DLD1 (cell line): ENCODE measurements around the gene HPGD.
"Not testable (repeated sequence)": the region's sequence is repeated elsewhere in the genome, so short reads cannot be mapped to it uniquely, and the experiment has no call there.

Experiments used
- in situ Hi-C: cut with HindIII; loops from 2 replicates; pipeline ENCODE4 v1.10.0; 2017; ENCODE audit warnings: low sequenced_read_pairs

HPGD gene

GRCh38 chr4:174528226-174528625 is 5.9 kb upstream of the HPGD start:
- in situ Hi-C loops, result no loop called here

DNA sequence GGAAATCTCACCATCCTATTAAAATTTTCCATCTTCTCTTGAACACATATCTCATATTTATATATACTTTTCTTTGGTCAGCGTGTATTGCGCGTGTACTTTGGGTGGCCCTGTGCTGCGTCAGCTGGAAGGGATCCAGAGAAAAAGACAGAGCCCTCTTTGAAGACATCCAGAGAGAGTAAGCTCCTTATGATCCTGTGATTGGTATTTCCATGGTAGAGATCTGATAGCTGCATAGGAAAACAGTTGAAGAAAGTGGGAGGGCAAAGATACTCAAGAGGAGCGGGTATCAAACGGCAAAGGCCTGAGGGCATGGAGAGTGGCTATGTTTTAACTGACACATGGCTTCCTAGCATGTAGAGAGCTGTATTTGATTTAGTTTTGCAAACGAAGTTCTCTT is 4.4 kb upstream of the HPGD start:
- in situ Hi-C loops, result no loop called here

GRCh38 chr4:174524242-174524641 is 2.0 kb upstream of the HPGD start:
- in situ Hi-C loops, result no loop called here

- in situ Hi-C loops, result no loop called here
Measured at GRCh38 chr4:174523025-174523693, 871 bp upstream of the HPGD start.

GRCh38 chr4:174521800-174522182 is 497 bp downstream of the HPGD start:
- in situ Hi-C loops, result no loop called here

GRCh38 chr4:174520660-174521059 is 1.6 kb downstream of the HPGD start:
- in situ Hi-C loops, result no loop called here

- in situ Hi-C loops, result no loop called here
Measured at GRCh38 chr4:174517502-174518445, 4.5 kb downstream of the HPGD start.

GRCh38 chr4:174516794-174517193 is 5.5 kb downstream of the HPGD start:
- in situ Hi-C loops, result no loop called here

DNA sequence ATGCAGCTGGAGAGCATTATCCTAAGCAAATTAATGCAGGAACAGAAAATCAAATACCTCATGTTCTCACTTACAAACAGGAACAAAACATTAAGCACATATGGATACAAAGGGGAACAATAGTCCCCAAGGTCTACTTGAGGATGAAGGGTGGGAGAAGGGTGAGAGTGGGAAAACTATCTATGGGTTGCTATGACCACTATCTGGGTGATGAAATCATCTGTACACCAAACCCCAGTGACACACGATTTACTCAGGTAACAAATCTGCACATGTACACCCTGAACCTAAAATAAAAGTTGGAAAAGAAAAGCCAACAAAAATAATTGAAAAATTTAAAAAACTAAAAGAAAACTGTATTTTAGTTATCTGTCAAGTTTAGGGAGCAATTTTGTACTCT is 5.9 kb downstream of the HPGD start:
- in situ Hi-C loops, result no loop called here

- in situ Hi-C loops, result no loop called here
Measured at GRCh38 chr4:174512745-174513144, 9.5 kb downstream of the HPGD start.

DNA sequence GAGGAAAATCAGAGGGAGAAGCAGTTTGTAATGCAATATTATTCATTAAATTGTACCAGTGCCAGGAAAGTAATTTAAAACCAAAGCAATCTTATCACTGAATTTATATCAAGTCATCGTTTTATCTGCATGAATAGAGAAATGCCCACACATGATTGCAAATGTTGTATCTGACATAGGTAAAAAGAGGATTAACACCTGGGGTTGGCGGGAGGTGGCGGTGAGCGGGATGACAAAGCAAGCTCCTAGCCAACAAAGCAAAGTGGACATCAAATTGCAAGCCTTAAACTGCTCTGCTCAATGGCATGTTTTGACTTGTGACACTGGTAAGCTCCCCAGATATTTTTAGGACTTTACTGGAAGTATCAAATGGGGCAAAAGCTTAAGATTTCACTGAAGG is 16.4 kb downstream of the HPGD start:
- in situ Hi-C loops, result no loop called here

DNA sequence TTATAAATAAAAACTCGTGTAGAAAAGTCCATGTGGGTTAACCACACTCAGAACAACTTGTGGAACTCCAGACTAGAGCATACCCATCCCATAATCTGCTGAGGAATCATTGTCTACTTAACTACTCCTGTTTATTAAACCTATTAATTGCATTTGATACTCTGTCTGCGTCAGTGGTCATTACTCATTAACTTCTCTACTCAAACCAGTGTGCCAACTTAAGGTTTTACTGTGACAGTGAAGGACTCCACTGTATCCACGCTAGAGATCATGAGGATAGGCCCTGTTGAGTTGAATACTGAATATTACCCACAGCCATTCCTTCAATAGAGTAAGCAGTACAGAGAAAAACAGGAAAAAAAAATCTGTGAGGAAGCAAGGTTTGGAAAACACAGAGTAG is 17.3 kb downstream of the HPGD start:
- in situ Hi-C loops, result no loop called here

- in situ Hi-C loops, result no loop called here
Measured at GRCh38 chr4:174503079-174503715, 19.1 kb downstream of the HPGD start.

DNA sequence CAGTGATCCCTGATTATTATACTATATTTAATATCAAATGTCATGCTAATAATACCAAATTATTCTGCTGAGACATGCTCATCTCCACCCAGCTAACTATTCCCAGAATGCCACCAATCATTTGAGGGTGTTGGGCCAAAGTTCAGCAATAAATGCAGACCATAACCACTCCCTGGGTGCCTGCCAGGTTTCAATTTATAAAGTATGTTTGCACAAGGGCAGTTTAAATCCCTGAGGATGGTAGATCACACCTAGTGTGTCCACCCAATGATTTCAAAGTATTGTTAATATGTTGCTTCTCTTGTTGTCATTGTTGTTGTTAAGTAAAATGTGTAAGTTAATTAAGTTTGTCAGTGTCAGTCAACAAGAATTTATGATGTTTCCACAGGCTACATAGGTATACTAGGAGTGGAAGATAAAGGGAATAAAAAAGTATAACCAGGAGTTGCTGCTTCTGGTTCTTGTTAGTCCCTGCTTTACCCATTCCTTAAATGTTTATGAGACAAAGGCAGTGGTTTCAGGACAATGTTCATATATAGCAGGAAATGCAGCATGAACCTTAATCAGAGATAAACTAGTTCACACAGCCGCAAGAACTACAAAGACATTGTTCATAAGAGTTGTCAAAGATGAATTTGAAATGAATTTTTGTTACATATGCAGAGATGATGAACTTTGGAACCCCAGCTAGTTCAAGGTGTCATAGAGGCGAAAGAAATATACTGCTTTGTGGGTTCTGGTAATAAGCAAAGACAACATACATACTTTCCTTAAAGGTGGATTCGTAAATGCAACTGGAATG is 25.5 kb downstream of the HPGD start:
- in situ Hi-C loops, result no loop called here

DNA sequence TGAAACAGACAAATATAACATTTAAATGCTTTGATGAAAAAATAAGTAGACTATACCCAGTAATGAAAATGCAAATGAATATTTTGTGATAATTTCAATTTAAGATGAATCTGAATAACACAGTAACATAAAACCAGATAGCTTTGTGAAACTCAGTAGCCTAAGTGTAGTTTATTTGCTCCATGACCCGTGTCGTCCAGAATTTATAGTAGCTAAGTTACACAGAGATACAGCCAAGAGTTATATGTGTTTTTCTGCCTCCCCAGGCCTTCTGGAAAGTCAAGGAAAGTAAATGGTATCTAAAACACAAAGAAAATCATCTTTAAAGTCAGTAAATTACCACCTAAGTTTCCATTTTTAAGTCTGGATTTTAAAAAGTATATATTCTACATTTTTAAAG is 26.7 kb downstream of the HPGD start:
- in situ Hi-C loops, result no loop called here

DNA sequence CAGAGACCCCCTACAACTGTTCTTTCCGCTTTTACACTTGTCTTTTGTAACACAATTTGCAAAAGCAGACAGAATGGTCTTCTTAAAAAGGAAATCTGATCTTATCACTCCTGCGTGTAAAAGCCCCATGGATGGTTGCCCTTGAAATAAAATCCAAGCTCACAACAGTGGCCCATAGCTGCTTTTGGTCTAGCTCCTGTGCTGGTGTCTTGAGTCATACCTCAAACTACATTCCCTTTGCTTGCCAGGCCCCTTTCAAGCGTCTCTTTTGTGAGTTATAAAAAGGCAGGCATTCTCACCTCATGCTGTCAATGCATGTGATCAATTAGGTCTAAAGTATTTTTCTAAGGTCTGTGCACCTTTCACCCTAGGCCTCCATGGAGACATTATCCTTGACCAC is 27.6 kb downstream of the HPGD start:
- in situ Hi-C loops, result no loop called here

- in situ Hi-C loops, result no loop called here
Measured at GRCh38 chr4:174494146-174494545, 28.1 kb downstream of the HPGD start.

DNA sequence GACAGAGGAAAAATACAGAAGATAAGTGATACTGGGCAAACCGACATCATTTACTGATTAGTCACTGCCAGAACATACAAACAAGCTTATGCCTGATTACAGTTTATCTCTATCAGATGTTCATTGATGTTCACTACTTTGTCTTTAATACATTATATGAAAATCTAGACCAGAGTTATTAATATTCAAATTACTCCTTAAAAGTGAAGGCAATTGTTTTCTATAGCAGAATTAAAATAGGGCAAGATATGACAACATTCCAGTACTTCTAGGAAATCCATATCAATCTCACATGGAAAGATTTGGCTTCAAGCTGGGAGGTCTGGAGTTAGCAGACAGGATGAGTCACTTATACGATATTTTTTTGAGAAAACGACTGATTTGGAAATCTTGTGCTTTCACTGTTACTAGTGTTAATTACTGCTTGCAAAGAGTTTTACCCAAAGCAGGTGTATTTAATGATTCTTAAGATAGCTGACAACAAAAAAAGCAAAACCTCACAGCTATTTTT is 31.8 kb downstream of the HPGD start:
- in situ Hi-C loops, result no loop called here

GRCh38 chr4:174488368-174488767 is 33.9 kb downstream of the HPGD start:
- in situ Hi-C loops, result not testable (repeated sequence)

- in situ Hi-C loops, result no loop called here
Measured at GRCh38 chr4:174485025-174485424, 37.3 kb downstream of the HPGD start.

DNA sequence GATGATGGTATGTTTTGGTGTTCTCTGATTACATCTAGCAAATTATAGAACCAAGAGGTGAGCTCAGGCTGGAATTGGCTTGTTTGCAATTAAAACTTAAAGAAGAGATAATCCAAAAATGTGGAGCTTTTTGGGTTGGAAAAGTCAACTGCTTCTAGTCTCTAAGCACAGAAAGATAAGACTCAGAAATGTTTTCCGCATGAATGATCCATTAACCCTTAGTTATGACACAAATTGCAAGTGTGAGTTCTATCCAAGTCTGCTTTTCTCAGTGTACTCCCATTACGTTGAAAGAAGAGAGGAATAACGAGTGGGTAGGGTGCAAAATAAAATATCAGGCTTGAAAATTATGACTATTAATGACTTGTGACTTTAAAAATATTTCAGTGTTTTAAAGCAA is 38.5 kb downstream of the HPGD start:
- in situ Hi-C loops, result no loop called here
